HCEC 1CT (cell line): ENCODE data around the gene FOXO3B.
"Not testable (repeated sequence)": the region's sequence is repeated elsewhere in the genome, so short reads cannot be mapped to it uniquely, and the experiment has no call there.

ENCODE experiments used
- DNase-seq: peaks from one replicate; pipeline ENCODE4 v3.0.0-alpha.2; 2017

Gene FOXO3B

GRCh38 chr17:18681767-18682571 lies at the start of gene FOXO3B:
TSS of gene FOXO3B (minus strand) at chr17:18682314. CDS start at chr17:18681651, 663 bp downstream.
- peak; percentile 88 for DNase-seq

DNA sequence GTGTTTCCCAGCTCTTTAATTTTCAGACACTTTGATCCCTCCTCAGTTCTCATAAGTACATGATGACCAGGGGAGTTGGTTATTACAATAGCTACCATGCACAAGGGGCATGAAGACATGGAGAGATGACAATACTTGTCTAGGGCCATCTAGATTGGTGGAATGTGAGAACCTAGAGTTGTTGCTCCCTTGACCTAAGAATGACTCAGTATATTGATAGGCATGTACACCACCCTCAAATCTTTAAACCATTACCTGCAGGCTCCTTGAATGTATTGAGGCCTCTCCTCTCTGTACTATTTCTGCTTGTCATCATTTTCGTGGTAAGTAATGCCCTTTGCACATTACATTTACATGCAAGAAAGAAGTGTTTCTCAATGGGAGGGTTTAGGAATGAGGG lies 41.4 kb upstream of the FOXO3B start:
- not testable (repeated sequence) for DNase-seq

- DNase-seq = not testable (repeated sequence)
Measured at GRCh38 chr17:18722612-18723011, 40.5 kb upstream of the FOXO3B start.

GRCh38 chr17:18721775-18722547 lies 39.8 kb upstream of the FOXO3B start:
- not testable (repeated sequence) for DNase-seq

GRCh38 chr17:18719428-18720110 lies 37.5 kb upstream of the FOXO3B start:
- DNase-seq = not testable (repeated sequence)

DNA sequence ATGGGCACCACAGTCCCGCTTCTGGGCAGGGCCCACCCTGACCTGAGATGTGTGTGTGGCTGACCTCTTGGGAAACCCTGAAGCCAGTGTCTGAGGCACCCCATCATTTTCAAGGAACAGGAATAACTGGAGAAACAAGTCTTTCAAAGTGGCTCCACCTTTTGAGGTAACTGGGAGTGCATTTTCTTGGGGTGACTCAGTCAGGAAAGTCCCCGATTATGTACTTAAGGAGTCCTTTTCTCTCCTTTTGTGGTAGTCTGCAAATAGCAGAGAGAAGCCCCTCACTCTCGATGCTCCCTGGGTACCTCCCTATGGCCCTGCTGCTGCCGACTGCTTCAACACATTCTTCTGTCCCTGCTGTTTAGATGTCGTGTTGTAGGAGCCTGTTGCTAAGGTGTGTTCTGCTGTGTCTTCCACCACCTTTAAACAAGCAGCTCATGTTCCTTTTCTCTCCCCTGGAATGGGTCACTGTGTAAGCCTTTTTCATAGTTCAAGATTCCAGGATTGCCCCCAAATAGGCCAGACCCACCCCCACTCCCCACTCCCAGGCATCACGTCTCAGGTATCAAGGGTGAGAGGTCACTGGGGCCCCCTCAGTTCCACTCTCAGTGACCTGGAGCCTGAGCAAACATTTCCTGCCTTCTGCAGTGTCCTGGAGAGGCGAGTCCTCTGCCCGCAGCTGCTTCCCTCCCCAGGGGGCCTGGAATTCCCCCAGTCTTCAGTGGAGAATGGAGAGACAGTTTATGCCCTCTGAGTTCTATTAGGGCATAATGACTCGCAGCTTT lies 36.7 kb upstream of the FOXO3B start:
- DNase-seq = peak; percentile 6

- peak; percentile 29 for DNase-seq
Measured at GRCh38 chr17:18712354-18712999, 30.4 kb upstream of the FOXO3B start.

DNA sequence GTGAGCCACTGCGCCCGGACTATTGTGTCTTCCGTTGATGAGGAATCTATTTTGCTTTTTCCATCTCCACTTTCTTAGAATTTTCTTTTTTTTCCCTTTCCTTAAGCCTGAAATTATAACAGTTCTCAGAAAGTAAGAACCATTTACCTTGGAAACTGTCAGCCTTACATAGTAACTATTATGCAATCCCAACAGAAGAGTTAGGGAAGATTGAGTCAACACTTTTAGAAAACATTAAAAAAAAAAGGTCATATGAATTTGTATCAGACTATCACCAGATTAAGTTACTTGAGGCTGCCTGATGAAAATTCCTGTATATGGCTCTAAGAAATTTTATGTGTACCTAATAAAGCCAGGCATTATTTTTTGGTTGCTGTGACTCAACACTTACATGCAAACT lies 26.1 kb upstream of the FOXO3B start:
- not testable (repeated sequence) for DNase-seq

- DNase-seq = not testable (repeated sequence)
Measured at GRCh38 chr17:18705955-18706354, 23.8 kb upstream of the FOXO3B start.

DNA sequence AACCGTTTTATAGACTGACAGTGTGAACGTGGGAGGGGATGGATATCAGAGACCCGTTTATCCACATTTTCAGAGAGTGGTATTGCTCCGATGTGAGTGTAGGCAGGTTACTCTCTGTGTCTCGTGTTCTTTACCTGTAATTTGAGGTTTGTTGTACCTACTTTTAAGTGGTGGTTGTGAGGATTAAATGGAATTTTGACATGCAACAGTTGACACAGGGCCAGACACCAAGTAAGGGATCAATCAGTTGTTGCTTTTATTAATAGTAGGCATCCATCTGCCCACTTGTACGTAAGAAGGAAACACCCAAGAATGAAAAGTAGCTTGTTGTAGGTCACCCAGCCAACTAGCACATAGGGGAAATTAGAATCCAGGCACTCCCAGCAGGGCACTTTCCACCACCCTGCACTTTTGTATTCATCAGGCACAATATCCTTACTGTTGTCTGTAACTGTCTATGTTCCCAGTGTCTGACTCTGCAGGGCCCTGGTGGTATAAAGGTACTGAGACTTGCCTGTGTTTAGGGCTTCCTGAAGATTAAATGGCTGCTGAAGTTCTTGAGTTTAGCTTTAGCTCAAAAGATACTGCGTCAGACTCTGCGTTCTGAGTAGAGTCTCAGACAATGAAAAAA lies 16.5 kb upstream of the FOXO3B start:
- DNase-seq = not testable (repeated sequence)

DNA sequence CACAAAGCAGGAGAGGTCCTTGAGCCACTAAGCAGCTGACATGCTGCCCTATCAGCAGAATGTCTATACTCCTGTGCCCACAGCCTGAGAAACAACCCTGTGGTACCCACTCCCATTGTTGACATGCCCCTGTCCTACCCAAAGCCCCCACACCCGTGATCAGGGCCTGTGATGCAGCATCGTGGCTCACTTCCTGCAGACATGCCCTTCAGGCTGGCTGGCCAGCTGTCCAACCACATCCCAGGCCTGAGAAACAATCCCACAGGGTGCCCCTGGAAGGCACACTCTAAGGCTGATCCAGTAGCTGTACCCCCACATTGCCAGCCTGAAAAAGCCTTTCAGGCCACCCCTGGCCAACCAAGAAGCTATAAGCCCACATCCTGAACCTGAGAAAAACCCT lies 13.0 kb upstream of the FOXO3B start:
- not testable (repeated sequence) for DNase-seq

DNA sequence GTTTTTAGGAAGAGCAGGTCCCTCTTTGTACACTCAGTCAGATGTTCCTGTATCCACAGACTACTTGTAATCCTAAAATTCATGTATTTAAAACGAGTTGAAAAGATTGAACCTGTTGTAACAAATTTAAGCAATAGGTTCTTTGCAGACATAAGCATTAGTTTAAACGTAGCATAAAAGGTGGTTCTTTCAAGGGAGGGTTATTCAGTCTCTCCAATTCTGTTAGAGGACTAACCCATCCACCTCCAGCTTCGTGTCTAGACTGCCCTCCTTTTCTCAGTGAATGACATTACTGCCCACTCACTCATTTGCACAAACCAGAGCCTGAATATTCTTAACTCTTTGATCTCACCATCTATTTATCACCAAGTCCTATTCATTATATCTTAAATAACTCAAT lies 554 bp upstream of the FOXO3B start:
- DNase-seq = not testable (repeated sequence)

- not testable (repeated sequence) for DNase-seq
Measured at GRCh38 chr17:18677381-18677780, 4.7 kb downstream of the FOXO3B start.

GRCh38 chr17:18676928-18677327 lies 5.2 kb downstream of the FOXO3B start:
- not testable (repeated sequence) for DNase-seq

DNA sequence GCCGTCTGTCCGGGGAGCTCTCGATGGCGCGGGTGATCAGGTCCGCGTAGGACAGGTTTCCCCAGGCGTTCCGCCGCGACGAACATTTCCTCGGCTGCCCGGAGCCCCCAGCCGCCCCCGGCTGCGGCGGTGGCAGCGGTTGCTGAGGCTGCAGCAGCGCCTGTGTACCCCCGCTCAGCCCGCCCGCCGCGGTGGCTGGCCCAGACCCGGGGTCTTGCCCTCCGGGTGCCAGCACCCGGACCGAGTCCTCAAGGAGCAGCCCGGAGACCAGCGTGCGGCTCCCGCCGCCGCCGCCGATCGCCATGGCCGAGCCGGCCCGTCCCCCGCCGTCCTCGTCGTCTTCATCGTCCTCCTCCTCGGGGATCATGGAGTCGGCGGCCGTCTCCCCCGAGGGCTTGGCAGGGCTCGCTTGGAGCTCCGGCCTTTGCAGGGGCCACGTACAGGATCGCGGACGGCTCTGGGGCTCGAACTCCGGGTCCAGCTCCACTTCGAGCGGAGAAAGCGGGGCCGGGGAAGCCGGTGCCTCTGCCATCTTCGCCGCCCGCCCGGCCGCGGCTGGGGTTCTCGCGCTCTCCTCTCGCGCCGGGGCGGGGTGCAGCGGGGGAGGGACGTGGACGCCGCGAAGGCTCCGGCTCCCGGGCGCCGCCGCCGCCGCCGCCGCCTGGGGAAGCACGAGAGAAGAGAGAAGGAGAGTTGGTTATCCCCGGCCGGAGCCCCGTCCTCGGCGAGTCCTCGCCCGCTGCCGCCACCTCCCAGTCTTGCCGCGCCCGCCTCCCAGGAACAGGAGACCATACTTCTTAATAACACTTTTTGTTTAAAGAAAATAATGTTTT lies 9.5 kb downstream of the FOXO3B start:
- not testable (repeated sequence) for DNase-seq

- DNase-seq = not testable (repeated sequence)
Measured at GRCh38 chr17:18668625-18669024, 13.5 kb downstream of the FOXO3B start.

DNA sequence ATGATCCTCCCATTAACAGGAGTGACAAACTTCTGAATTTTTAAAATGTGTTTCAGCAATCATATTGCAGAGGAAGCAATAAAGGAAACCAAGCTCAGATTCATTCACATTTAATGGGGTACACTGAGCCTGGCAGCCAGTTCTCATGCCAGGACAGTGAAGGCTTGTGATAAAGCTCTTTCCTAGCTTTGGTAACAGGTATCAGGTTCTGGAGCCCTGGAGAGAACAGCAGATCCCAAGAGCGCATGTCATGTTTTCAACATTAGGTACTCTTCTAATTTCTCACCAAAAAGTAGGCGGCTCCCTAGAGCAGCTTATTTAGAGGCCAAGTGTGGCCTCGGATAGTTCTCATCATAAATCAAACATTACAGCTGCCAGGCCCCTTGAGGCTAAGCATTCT lies 14.6 kb downstream of the FOXO3B start:
- DNase-seq = not testable (repeated sequence)

DNA sequence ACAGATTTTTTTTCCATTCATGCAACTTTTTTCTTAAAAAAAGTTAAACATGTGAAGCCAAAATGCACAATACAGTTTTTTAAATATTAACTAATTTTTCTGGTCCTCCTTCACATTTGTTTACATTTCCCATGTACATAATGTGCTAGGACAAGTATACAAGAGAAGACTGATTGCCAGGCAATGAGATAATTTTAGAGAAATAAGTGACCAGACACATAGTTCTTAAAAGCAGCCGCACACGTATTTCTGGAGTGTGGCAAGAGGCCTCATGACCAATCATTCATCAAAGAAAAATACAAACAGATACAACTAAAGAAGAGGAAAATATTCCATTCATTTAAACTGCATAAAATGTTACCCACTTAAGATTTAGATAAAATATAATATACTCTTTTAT lies 15.8 kb downstream of the FOXO3B start:
- not testable (repeated sequence) for DNase-seq

- not testable (repeated sequence) for DNase-seq
Measured at GRCh38 chr17:18661924-18662624, 20.0 kb downstream of the FOXO3B start.

DNA sequence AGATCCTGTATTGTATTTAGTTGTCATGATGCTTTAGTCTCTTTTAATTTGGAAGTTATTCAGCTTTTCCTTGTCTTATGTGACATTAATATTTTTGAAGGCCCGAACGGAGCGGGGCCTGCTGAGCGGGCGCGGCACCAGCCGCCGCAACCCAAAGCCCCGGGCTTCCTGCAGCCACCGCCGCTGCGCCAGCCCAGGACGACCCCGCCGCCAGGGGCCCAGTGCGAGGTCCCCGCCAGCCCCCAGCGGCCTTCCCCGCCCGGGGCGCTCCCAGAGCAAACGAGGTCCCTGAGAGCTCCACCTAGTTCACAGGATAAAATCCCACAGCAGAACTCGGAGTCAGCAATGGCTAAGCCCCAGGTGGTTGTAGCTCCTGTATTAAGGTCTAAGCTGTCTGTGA lies 32.0 kb downstream of the FOXO3B start:
- not testable (repeated sequence) for DNase-seq
